ENCODE results near the gene CD28. TPM values are rescaled to one million over a fixed set of nuclear protein-coding genes. Genes with fewer than 3 reads are reported as not detected.

CD28 gene
- total and polyA plus RNA-seq, 10 of the 15 experiments (the other 5 are each of a cell fraction or from before 2014, with no cell fraction given): 0.03 to 0.23 (median 0.04) TPM; not detected in 7

DNA sequence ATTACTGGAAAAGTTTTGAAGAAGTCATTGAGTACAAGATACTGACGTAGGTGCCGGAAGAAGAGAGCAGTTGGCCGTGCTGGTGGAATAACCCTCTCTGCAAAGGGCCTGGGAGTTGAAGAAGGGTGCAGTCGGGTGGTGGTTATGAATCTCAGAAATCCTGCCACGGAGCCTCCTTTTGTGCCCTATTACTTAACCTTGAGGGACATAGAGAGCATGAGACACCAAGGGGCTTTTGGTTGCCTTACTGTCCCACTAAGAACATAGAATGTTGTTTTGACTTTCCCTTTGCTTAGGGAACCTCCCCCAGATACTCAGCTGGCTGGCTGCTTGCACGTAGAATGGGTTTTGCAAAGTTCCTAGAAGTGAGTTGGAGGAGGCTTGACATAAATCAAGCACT is 1.3 kb upstream of the CD28 start:
- ChIA-PET CTCF (no interaction called here), SMC1A (ENCODE audit: uncharacterized antibody, unreplicated experiment) (no interaction called here), POLR2A (interaction anchor here (0.7 kb wide), 1 partner anchor 9 kb away, joined by 3 read pairs; no protein-coding TSS in a partner anchor), RAD21 (ENCODE audit: unreplicated experiment) (no interaction called here)
- Histone ChIP-seq H3K9me3 (replicated peaks; ENCODE audit: control insufficient read depth, insufficient read depth, low read length) (no peaks in the 10 kb centered on the region; the same call in 1 of the 3 replicates), H3K36me3 (ENCODE audit: control insufficient read depth in 2 of 2, insufficient read depth in 2 of 2, low read length in 1 of 2) (no peaks in the 10 kb centered on the region), H3K9ac (ENCODE audit: control insufficient read depth, insufficient read depth, low read length) (no peak overlapping the region), H3K4me3 (no peak overlapping the region), H2AFZ (ENCODE audit: control insufficient read depth, low read depth, low read length) (no peak overlapping the region), H3K79me2 (ENCODE audit: control insufficient read depth, insufficient read depth, low read length) (no peaks in the 10 kb centered on the region), H3K4me2 (ENCODE audit: control insufficient read depth, insufficient read depth) (no peak overlapping the region), H3K4me1 (ENCODE audit: control insufficient read depth, insufficient read depth, low read length) (peaks cover 4% of the 10 kb centered on the region; the same call in 1 of the 2 replicates), H3K27me3 (replicated peaks in 1 of 2; ENCODE audit: control insufficient read depth in 2 of 2, insufficient read depth in 2 of 2, low read length in 1 of 2) (no peaks in the 10 kb centered on the region), H4K20me1 (ENCODE audit: control insufficient read depth, insufficient read depth) (no peaks in the 10 kb centered on the region), H3K27ac (ENCODE audit: control insufficient read depth, insufficient read depth) (no peak overlapping the region)
- no TSS peak for BruUV-seq (replicated peaks)
- WGBS (ENCODE audit: insufficient coverage, insufficient replicate concordance, low lambda C conversion rate, missing lambda C conversion rate): 90% methylated on average over 6 of the region's 6 CpGs
- TF ChIP-seq, protein P1, sequence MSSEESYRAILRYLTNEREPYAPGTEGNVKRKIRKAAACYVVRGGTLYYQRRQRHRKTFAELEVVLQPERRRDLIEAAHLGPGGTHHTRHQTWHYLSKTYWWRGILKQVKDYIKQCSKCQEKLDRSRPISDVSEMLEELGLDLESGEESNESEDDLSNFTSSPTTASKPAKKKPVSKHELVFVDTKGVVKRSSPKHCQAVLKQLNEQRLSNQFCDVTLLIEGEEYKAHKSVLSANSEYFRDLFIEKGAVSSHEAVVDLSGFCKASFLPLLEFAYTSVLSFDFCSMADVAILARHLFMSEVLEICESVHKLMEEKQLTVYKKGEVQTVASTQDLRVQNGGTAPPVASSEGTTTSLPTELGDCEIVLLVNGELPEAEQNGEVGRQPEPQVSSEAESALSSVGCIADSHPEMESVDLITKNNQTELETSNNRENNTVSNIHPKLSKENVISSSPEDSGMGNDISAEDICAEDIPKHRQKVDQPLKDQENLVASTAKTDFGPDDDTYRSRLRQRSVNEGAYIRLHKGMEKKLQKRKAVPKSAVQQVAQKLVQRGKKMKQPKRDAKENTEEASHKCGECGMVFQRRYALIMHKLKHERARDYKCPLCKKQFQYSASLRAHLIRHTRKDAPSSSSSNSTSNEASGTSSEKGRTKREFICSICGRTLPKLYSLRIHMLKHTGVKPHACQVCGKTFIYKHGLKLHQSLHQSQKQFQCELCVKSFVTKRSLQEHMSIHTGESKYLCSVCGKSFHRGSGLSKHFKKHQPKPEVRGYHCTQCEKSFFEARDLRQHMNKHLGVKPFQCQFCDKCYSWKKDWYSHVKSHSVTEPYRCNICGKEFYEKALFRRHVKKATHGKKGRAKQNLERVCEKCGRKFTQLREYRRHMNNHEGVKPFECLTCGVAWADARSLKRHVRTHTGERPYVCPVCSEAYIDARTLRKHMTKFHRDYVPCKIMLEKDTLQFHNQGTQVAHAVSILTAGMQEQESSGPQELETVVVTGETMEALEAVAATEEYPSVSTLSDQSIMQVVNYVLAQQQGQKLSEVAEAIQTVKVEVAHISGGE (CRISPR knock-in tag; IDR thresholded peaks at IDR 0.05): no peak
- TF ChIP-seq, protein P2, sequence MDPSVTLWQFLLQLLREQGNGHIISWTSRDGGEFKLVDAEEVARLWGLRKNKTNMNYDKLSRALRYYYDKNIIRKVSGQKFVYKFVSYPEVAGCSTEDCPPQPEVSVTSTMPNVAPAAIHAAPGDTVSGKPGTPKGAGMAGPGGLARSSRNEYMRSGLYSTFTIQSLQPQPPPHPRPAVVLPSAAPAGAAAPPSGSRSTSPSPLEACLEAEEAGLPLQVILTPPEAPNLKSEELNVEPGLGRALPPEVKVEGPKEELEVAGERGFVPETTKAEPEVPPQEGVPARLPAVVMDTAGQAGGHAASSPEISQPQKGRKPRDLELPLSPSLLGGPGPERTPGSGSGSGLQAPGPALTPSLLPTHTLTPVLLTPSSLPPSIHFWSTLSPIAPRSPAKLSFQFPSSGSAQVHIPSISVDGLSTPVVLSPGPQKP (IDR thresholded peaks at IDR 0.05; ENCODE audit: low read depth, low read length): no peak
- TF ChIP-seq, protein P3, sequence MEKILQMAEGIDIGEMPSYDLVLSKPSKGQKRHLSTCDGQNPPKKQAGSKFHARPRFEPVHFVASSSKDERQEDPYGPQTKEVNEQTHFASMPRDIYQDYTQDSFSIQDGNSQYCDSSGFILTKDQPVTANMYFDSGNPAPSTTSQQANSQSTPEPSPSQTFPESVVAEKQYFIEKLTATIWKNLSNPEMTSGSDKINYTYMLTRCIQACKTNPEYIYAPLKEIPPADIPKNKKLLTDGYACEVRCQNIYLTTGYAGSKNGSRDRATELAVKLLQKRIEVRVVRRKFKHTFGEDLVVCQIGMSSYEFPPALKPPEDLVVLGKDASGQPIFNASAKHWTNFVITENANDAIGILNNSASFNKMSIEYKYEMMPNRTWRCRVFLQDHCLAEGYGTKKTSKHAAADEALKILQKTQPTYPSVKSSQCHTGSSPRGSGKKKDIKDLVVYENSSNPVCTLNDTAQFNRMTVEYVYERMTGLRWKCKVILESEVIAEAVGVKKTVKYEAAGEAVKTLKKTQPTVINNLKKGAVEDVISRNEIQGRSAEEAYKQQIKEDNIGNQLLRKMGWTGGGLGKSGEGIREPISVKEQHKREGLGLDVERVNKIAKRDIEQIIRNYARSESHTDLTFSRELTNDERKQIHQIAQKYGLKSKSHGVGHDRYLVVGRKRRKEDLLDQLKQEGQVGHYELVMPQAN (conservative IDR thresholded peaks at IDR 0.05): no peak
- TF ChIP-seq CEBPB (IDR thresholded peaks at IDR 0.05; ENCODE audit: borderline replicate concordance in 1 of 2, low read depth in 2 of 2, low read length in 2 of 2) (no peak), RCOR1 (conservative IDR thresholded peaks at IDR 0.05; ENCODE audit: low read depth, low read length) (no peak), SIX5 (IDR thresholded peaks at IDR 0.05; ENCODE audit: low read depth, low read length, severe bottlenecking) (no peak), SREBF2 (IDR thresholded peaks at IDR 0.05; ENCODE audit: low read length) (no peak), FOS (IDR thresholded peaks at IDR 0.05; ENCODE audit: borderline replicate concordance, extremely low read depth, insufficient read length) (no peak), ATF7 (IDR thresholded peaks at IDR 0.05; ENCODE audit: low read depth) (no peak), CHD1 (IDR thresholded peaks at IDR 0.05; ENCODE audit: low read depth, low read length) (no peak), HDGF (IDR thresholded peaks at IDR 0.05) (no peak), CBFB (IDR thresholded peaks at IDR 0.05; ENCODE audit: low read depth) (no peak), PAX8 (IDR thresholded peaks at IDR 0.05) (no peak)
- ATAC-seq: no peak
- in situ Hi-C loops (cut with MboI): no loop called here
- no peak for DNase-seq (ENCODE audit: low read depth, low spot score)
- intact Hi-C loops (cut with micrococcal nuclease; ENCODE audit: unreplicated experiment): no loop called here
- FAIRE-seq: no peak

Measured in GM12878 (cell line).